Right hindlimb (tissue), 1 donor: ENCODE results near the gene NDUFA11.

Source experiments
- DNase-seq: peaks from one replicate; pipeline ENCODE4 v3.0.0-alpha.2; 2018

The NDUFA11 gene

DNA sequence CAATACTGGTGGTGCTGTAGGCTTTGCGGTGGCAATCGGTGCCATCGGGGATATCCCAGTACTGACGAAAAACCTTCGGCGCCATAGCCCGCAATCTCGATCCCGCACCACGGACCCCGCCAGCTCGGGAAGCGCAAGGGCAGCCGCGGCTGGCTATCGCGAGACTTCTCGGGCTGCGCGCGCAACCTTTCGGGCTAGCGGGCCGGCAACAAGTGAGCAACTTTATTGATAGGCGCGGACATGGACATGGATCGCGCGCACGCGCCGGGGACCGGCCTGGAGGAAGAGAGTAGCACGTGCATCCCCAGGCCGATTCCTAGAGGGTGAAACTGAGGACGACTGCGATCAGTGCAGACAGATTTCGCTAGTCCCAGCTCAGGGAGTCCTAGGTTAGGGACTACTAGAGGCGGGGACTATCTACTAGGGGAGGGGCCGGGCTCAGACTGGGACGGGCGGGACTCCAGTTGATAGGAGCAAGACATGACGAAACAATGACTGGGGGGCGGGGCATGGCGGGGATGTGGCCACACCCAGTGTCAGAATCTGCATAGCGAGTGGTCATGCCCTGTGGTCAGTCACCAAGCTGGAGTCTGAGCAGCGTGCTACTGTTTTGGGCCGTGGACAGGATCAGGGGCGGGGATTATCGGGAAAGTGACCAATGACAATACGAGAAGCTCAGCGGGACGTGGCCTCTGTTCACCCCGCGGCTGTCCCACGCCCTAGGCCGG lies at the start of gene NDUFA11:
Gene NDUFA11 (minus strand): TSS at position 167 of the 728 bp plus-strand sequence. CDS start 82 bp downstream, at position 85.
- DNase-seq = peak; percentile 98

GRCh38 chr19:5953030-5953589 lies 49.5 kb upstream of the NDUFA11 start:
- DNase-seq = no peak

DNA sequence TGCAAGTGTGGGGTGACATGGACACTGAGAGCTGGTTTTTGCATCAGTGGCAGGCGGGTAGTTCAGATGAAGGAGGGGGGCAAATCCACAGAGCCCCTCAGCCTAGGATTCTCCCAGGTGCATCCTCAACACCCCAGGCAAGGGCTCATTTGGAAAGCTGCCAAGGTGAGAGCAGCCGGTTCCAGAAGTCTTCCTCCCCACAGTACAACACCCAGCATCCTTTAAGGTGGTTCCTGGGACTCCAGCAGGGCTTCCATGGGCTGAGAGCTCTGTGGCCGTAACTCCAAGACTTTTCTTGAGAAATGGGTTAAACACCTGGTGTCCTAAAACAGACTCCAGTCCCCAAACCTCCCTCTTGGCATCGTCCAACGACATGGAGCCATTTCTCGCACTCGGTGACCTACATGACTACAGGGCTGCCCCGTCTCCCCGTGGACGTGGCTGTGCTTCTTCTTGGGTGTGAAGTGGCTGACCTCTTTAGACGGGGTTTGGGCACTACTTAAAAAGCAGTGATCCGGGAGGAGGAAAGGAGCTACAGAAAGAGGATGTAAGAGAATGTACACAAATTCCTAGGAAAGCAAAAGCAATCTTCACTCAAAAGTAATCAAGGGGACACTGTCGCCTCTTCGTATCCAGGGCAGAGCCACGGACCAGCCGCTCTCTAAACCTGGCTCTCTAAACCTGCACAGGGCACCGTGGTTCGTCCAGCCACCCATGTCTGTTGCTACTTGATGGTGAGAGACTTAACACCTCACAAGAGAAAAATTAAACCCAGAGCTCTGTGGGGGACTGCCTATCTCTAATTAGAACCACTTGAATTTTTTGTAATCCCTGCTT lies 48.8 kb upstream of the NDUFA11 start:
- DNase-seq = no peak

DNA sequence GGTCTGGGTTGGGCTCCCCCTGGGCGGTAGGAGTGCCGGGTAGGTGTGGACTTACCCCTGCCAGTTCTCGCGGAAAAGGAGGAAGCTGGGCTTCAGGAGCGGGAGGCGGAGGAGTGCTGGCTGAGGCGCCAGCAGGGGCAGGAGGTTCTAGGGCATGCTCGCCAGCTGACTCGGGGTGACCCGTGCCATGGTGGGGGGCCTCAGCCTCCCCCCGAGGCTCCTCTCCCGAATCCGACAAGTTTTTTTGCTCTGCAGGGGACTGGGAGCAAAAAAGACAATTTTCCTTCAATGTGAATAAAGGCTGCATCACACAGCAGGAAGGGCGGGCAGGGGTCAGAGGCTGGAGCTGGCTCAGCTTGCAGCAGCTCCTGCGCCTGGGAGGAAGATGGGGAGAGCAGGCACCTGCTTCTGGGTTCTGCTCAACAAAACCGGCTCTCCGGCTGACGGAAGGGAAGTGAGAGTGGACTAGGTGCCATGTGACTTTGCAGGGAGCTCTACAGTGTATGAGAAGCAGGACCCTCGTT lies 47.8 kb upstream of the NDUFA11 start:
- DNase-seq = no peak

DNA sequence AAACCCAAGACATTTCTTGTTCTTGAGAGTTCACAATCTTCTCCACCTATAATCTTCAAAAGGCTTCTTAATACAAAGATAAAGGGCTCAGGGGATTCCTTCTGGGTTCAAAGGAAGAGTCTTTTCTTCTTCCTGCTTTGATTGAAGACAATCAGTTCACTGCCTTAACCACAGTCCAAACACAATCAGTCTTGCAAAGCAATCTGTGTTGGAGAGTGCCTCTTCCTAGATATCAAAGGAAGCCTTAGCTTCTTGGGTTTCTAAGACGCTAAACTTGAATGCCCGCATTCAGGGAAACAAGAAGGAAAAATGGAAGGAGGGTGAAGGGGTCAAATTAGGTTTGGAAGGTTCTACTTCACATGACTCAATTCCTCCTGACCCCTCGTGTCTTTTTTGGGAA lies 47.2 kb upstream of the NDUFA11 start:
- no peak for DNase-seq

- DNase-seq = no peak
These were observed 46.3 kb upstream of the NDUFA11 start for GRCh38 chr19:5949792-5950305.

DNA sequence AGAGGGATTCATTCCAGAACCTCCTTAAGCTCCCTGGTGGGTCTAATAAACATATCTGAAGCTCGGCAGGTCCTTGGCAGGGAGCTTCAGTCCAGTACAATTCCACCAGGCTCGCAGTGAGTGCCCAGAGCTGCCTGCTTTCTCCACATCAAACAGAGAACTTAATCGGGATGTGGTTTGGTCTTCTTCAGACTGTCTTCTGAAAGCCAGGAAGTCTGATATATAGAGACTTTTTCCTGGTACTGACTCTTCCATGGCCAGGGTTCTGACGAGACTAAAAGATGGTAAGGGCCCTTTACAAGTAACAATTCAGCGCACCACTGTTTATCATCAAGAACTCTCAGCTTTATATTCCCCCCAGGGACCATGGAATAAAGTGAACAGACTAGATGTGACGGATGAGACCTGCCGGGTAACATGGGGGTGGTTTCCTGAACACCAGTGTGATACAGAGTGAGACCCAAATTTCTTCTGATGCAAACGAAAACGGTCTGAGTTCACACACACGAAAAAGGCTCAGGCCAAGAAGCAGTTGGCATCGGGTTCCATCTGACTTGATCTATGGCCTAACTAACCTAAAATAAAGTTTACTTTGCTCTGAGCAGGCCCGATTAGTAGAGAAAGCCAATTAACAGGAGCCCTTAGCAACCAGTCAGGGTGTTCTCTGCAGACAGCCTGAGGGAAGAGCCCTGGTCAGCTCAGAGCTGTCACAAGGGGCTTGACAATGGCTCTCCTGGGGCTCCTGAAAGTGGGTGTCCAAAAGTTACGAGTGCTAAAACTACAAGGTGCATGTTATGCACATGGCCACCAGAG lies 45.4 kb upstream of the NDUFA11 start:
- no peak for DNase-seq

GRCh38 chr19:5947435-5947834 lies 43.8 kb upstream of the NDUFA11 start:
- peak; percentile 44 for DNase-seq

- no peak for DNase-seq
These were observed 40.0 kb upstream of the NDUFA11 start for GRCh38 chr19:5943623-5944022.

DNA sequence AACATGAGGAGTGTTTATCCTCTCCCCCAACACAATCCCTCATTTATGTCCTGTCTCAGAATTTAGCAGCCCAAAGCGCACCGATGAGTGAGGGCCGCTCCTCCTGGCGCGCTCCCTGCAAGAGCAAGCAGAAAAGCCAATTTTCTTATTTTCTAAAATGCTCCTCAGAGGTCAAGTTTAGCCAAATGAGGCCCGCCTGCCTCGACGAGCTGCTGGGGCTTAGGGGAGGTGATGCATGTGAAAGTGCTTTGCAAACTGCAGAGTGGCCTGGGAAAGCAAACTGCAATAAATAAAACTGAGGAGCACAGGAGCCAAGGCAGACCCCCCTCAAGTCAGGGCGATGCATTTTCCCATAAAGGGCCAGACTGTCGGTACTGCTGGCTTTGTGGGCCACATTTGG lies 39.5 kb upstream of the NDUFA11 start:
- peak; percentile 76 for DNase-seq

GRCh38 chr19:5941673-5942072 lies 38.1 kb upstream of the NDUFA11 start:
- DNase-seq = no peak

- no peak for DNase-seq
These were observed 36.9 kb upstream of the NDUFA11 start for GRCh38 chr19:5940260-5941208.

GRCh38 chr19:5937550-5937949 lies 34.0 kb upstream of the NDUFA11 start:
- DNase-seq = no peak

DNA sequence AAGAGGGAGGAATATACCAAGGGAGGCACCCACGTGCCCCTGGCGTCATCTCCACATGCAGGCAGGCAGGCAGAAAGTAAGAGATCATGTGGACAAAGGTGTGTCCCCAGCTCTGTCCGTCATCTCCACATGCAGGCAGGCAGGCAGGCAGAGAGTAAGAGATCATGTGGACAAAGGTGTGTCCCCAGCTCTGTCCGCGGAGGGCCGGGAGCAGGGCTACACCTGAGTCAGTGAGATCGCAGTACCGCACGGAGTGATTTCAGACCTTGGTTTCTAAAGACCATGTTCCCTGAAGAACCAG lies 32.7 kb upstream of the NDUFA11 start:
- no peak for DNase-seq

GRCh38 chr19:5935473-5936291 lies 32.1 kb upstream of the NDUFA11 start:
- no peak for DNase-seq

DNA sequence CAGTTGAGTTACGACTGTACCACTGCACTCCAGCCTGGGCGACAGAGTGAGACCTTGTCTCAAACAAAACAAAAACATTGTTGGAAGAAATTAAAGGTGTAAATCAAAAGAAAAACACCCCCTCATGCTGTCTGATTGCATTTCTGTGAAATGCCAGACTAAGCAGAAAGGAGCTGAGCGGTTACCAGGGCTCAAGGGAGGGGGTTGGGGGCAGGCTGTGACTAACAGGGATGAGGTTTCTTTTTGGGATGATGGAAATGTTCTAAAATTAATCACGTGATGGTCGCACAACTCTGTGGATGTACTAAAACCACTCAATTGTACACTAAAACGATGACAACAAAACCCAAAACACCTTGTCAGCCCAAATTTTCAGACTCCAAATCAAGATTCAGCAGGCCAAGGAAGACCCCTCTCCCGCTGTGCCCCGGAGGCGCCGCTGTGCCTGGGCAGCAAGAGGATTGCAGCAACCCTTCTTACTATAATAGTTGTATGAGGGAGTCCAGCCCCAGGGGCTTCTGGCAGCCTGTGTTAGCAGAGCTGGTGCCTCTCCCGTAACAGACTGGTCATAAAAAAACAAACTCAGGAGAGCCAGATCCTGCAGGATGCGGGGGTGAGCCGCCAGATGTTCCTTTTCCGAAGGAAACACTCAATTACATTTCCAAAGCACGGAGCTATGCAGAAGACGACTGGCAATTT lies 31.3 kb upstream of the NDUFA11 start:
- peak; percentile 76 for DNase-seq

- no peak for DNase-seq
These were observed 30.4 kb upstream of the NDUFA11 start for GRCh38 chr19:5934069-5934401.

- no peak for DNase-seq
These were observed 29.9 kb upstream of the NDUFA11 start for GRCh38 chr19:5933391-5934068.

DNA sequence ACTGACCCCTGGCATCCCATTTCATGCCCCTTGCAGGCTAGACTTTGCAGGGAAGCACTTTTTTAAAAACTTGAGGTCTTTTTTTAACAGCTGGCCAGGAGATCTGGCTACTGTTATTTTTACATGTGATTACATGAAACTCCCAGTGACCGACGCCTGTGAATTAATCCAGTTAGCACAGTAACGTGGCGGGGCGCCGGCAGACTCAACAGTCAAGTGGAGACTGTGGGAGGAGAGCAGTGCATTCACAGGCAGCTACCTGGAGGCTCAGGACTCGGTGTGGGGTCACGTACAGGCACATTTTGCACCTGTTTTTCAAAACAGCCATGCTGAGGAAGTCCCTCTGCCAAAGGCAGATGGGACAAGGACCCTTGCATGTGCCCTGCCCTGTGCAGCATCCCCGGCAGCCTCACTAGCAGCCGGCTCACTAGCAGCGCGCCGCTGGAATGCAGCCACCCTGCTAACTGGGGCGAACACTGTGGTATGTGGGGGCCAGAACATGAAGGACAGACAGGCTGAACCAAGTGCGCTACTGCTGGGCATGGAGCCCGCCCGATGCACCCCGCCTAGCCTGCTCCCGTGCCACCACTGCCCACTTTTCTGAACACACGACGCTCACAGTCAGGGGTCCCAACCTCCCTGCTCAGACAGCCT lies 29.1 kb upstream of the NDUFA11 start:
- DNase-seq = no peak
